GM21717 (cell line): Measurements from ENCODE around the gene EXOC3L2.
"Not testable (repeated sequence)": the region's sequence is repeated elsewhere in the genome, so short reads cannot be mapped to it uniquely, and the experiment has no call there.

Source experiments
- ATAC-seq: cut with Tn5 transposase; IDR thresholded peaks from one replicate; pipeline ENCODE4 v1.9.1; 2021; ENCODE audit warnings: mild to moderate bottlenecking, moderate library complexity; ENCODE audit not compliant: unreplicated experiment

The EXOC3L2 gene

DNA sequence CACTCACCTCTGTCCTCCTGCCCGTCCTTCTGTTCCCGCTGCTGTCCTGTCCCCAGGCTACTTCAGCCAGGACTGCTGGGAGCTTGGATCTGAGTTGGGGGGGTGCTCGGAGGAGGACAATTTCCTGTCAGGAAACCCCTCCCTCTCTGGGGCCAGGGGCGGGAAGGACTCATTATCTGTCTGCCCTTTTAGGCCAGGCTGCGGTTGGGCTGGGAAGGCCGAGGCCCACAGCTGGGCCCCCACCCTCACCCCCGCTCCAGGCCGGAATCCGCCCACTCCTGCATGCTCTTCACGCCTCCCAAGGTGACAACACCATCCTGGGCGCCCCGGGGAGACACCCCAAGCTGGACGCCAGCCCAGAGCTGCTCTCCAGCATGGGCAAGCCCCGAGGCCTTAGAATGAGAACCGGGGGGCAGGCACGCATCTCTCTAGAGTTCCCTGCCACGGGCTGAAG, at the start of gene EXOC3L2:
Gene EXOC3L2 (minus strand): TSS at position 74 of the 454 bp plus-strand sequence. CDS start 6,362 bp downstream, outside the sequence.
- no peak for ATAC-seq

DNA sequence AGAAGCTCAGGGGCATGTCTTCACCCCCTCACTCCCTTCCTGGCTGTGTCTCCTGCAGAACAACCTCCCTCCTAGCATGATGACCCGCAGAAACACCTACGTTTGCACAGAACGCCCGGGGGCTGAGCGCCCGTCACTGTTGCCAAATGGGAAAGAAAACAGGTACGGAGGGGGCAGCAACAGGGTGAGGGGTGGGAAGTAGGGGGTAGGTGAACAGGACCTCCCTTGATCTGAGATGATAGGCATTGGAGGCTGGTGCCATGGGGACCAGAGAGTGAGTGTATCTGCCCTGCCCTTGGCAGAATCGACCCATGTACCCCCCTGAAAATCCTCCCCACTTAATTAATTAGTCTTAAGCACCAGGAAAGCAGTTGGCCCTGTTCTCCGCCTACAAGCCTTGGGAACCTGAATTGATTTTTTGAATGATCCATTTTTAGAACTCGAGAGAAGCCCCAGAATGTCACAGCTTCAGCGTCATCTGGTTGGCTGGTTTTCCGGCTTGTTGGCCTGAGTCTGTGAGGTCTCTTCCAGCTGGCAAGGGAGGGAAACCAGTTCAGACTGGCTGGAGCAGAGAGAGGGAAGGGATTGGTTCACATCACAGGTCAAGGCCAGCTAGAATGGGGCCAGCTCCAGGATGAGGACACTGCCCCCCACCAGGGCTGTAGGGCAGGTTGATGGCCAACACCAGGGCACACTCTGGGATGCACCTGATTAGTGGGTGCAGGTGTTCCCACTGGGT, 49.3 kb upstream of the EXOC3L2 start:
- ATAC-seq = no peak

DNA sequence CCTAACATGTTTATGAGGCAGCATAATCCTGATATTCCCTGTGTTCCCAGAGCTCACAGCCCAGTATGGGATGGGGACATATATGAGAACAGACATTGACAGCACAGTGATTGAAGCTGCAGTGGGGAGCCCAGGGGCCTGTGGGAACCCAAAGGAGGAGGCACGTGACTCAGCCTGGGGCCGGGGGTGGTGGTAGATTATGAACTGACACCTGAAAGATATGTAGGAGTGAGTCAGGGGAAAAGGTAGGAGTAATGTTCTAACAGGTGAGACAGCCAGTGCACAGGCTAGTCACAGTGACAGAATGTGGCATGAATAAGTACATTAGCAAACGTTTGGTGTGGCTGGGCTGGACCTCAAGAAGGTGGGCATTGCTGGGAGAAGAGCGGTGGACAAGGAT, 48.5 kb upstream of the EXOC3L2 start:
- no peak for ATAC-seq

DNA sequence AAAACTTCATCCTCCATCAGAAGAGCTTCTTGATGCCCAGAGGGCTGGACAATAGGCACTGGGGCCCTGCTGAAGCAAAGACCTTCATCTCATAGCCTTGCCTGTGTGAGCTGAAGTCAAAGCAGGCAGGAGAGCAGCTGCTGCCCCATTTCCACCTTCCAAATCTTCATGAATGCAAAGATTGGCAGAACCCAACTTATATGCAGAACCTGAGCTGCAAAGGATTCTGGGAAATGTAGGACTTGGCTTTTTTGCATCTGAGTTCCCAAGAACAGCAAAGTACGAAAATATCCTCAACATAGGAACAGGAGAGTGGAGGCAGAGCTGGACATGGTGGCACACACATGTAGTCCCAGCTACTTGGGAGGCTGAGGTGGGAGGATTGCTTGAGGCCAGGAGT, 46.6 kb upstream of the EXOC3L2 start:
- no peak for ATAC-seq

DNA sequence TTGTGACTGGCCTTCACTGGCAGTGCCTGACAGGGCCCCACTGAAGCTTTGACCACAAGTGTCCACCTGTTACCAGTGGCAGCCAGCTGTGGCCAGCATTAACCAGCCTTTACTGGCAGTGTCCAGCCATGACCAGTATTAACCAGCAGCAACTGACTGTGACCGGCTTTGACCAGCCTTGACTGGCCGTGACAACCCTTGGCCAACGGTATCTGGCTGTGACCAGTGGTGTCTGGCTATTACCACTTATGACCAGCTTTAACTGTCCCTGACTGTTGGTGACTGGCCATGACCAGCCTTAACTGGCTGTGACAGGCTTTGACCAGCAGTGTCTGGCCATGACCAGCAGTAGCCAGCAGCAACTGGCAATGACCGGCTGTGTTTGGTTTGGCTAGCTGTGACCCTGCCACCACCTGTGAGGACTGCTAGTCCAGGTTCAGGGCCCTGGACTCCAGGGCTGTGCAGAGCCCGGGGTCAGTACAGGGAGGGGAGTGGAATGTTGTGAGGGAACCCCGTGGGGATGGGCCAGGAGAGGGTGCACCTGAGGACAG, 45.2 kb upstream of the EXOC3L2 start:
- no peak for ATAC-seq

GRCh38 chr19:45283443-45284033, 38.3 kb upstream of the EXOC3L2 start:
- no peak for ATAC-seq

DNA sequence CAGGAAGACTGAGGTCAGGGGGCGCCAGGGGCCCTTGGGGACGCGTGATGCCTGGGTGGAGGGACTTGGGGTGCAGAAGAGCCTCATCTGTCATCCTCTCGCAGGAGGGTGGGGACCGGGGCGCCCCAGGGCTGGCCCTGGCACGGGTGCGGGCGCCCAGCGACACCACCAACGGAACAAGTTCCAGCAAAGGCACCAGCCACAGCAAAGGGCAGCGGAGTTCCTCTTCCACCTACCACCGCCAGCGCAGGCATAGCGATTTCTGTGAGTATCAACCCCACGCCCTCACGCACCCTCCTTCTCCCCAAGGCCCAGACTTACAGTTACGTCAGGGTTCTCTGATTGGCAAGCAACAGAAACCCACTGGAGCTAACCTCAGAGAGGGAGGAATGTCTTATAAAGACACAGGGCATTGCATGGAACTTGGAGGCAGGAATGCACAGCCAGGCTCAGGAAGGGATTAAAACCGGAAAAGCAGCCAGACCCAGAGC, 35.3 kb upstream of the EXOC3L2 start:
- ATAC-seq = no peak

GRCh38 chr19:45279587-45280192, 34.5 kb upstream of the EXOC3L2 start:
- no peak for ATAC-seq

- no peak for ATAC-seq
Measured at GRCh38 chr19:45278087-45278486, 32.9 kb upstream of the EXOC3L2 start.

DNA sequence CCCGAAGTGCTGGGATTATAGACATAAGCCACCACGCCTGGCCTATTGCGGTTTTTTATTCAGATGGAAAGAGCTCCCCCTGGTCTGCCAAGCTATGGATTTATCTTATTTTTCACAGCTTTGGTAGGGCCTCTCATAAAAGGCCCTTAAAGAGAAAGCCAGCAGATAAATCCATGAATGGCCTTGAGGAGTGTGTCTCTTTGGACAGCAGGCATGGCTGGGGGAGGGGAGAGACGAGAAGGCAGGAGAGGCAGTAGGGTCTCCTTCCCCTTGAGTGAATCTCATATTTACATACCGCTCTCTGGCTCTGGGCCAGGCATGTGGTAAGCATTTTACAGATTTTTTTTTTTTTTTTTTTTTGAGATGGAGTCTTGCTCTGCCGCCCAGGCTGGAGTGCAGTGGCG, 31.1 kb upstream of the EXOC3L2 start:
- ATAC-seq = no peak

GRCh38 chr19:45275370-45275971, 30.3 kb upstream of the EXOC3L2 start:
- ATAC-seq = no peak

- ATAC-seq = no peak
Measured at GRCh38 chr19:45273521-45273855, 28.3 kb upstream of the EXOC3L2 start.

DNA sequence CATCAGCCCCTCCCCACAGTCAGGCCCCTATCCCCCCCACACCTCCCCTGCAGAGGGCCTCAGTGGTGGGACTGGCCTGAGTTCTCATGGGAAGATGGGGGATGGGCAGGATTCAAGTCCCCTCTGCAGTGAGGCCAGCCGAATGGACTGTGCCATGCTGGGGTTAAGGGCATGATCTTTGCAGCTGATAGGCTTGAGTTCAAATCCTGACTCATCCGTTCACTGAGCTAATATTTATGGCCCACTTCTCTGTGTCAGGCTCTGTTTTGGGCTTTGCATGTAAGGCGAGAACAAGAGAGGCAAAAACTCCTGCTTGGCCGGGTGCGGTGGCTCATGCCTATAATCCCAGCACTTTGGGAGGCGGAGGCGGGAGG, 26.5 kb upstream of the EXOC3L2 start:
- ATAC-seq = no peak

- ATAC-seq = no peak
Measured at GRCh38 chr19:45271098-45271734, 26.0 kb upstream of the EXOC3L2 start.

- ATAC-seq = not testable (repeated sequence)
Measured at GRCh38 chr19:45269939-45270338, 24.7 kb upstream of the EXOC3L2 start.

- ATAC-seq = no peak
Measured at GRCh38 chr19:45267296-45267695, 22.1 kb upstream of the EXOC3L2 start.

DNA sequence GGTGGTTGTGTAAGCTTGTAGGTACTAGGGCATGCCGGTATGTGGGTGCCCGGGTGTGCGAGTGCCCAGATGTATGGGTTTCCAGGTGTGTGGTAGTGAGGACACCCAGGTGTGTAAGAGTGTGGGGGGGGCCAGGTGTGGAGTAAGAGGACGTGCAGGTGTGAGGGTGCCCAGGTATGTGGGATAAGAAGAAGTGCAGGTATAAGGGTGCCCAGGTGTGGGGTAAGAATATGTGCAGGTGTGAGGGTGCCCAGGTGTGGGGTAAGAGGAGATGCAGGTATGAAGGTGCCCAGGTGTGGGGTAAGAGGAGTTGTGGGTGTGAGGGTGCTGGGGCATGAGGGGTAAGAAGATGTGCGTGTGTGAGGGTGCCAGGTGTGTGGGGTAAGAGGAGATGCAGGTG, 20.2 kb upstream of the EXOC3L2 start:
- no peak for ATAC-seq

GRCh38 chr19:45264781-45265317, 19.6 kb upstream of the EXOC3L2 start:
- ATAC-seq = no peak

DNA sequence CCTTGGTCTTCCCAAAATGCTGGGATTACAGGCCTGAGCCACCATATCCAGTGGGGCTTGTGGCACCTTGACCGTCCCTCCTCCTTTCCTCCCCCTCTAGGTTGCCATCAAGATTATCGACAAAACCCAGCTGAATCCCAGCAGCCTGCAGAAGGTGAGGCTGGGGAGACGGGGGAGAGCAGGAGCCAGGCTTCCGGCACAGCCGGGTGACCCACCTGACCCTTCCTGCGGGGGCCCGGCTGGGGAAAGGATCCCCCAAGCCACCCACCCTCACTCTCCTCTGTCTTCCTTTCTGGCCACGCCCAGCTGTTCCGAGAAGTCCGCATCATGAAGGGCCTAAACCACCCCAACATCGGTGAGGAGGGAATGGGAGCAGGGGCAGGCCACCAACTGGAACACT, 17.8 kb upstream of the EXOC3L2 start:
- no peak for ATAC-seq

GRCh38 chr19:45262570-45262969, 17.4 kb upstream of the EXOC3L2 start:
- no peak for ATAC-seq

DNA sequence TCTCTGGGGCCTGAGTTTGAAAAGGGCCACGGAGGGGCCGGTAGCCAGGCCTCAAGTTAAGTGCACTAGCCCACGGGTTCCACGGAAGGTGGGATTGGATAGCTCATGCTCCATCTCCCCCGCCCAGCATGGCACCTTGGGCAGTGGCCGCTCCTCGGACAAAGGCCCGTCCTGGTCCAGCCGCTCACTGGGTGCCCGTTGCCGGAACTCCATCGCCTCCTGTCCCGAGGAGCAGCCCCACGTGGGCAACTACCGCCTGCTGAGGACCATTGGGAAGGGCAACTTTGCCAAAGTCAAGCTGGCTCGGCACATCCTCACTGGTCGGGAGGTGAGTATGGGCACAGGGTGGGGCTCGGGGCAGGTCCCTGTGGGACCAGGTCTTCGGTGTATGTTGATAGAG, 13.7 kb upstream of the EXOC3L2 start:
- no peak for ATAC-seq
